Brain pericyte (primary cell): ENCODE measurements around the gene SHISAL1.
"Not testable (repeated sequence)": the region's sequence is repeated elsewhere in the genome, so short reads cannot be mapped to it uniquely, and the experiment has no call there.

Source experiments
- DNase-seq: peaks from one replicate; pipeline ENCODE4 v3.0.0-alpha.2; 2012; ENCODE audit warnings: low read depth, low spot score

SHISAL1 gene

GRCh38 chr22:44237290-44237689 lies 75.5 kb downstream of the SHISAL1 start:
- DNase-seq: no peak

DNA sequence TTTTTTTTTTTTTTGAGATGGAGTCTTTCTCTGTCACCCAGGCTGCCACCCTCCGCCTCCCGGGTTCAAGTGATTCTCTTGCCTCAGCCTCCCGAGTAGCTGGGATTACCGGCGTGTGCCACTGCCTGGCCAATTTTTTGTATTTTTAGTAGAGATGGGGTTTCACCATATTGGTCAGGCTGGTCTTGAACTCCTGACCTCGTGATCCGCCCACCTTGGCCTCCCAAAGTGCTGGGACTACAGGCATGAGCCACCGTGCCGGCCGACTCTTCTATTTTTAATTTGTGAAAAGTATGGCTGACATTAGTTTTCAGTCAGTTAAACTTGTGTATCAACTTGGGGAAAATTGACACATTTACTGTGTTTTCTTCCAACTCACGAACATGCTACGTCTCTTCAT lies 78.4 kb downstream of the SHISAL1 start:
- DNase-seq: not testable (repeated sequence)

DNA sequence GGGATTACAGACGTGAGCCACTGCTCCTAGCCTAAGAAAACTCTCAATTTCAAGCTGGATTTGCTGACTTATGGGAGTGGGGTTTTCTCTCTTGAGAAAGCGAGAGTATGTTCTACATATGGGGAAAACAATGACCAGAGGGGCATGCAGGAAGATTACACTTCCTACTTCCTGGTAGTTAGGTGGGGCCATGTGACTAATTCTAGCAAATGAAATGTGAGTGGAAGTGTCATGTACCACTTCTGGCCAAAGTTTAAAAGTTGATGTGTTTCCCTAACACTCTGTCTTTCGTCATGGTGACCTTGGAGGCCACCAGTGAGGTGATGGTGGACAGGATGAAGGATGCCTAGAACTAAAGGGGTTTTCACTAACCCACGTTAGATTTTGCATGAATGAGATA lies 81.5 kb downstream of the SHISAL1 start:
- DNase-seq: no peak

GRCh38 chr22:44229809-44230208 lies 82.9 kb downstream of the SHISAL1 start:
- no peak for DNase-seq

- DNase-seq: no peak
Observed at GRCh38 chr22:44229331-44229730, 83.4 kb downstream of the SHISAL1 start.

DNA sequence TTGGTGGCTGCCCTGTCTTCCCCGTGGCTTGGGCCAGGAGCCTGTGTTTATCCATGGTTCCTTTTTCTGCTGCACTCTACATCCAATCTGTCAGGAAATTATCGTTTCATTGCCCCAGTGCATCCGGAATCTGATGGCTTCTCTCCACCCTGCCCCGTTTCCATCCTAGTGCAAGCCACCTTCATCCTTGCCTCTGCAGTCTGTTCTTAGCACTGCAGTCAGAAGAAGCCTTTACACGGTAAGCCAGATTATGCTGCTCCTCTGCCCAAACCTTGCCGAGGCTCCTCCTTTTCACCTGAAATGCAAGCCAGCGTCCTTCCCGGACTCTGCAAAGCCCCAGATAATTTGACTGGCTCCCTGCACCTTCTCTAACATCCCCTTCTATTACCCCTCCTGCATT lies 86.9 kb downstream of the SHISAL1 start:
- no peak for DNase-seq

GRCh38 chr22:44225091-44225689 lies 87.6 kb downstream of the SHISAL1 start:
- no peak for DNase-seq

- no peak for DNase-seq
Observed at GRCh38 chr22:44224166-44224565, 88.6 kb downstream of the SHISAL1 start.

GRCh38 chr22:44221710-44222475 lies 90.9 kb downstream of the SHISAL1 start:
- no peak for DNase-seq

DNA sequence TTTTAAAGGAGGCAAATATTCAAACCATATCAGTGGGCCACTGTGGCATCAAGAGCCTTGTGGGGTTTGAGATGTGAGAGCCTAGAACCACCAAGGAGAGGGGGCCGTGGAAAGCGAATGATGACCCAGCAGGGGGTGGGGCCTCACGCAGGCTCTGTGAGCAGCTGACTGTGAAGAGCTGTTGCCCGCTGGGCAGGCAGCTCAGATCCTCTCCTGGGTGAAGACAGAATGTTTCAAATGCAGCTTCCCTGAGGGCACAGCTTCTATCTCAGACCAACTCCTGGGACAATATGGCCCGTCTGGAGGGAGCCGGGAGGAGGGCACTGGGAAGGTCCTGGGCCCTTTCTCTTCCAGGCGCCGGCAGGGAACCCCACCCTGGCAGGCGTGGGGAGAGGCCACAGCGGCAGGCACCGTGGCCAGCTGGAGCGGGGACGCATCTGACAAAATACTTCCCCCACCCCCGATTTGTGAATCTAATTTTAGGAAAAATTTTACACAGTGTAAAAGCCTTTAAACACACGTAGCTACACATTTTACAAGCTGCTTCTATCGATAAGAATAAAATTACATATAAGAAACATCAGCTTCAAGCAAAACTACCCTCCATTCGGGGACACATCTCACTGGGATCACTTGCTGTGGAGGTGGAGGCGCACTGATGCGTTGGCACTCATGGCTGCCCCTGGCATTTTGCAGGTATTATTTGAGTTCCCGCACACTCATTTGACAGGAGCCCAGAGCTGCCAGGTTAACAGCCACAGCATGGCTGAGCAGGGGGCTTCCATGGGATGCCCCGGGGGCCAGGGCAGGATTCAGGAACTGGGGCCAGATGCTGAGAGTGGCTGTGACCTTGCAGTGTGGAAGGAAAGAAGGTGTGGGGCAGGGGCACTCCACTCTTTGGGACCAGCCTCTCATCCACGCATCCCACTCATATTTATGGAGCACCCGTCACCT lies 91.7 kb downstream of the SHISAL1 start:
- DNase-seq: no peak

DNA sequence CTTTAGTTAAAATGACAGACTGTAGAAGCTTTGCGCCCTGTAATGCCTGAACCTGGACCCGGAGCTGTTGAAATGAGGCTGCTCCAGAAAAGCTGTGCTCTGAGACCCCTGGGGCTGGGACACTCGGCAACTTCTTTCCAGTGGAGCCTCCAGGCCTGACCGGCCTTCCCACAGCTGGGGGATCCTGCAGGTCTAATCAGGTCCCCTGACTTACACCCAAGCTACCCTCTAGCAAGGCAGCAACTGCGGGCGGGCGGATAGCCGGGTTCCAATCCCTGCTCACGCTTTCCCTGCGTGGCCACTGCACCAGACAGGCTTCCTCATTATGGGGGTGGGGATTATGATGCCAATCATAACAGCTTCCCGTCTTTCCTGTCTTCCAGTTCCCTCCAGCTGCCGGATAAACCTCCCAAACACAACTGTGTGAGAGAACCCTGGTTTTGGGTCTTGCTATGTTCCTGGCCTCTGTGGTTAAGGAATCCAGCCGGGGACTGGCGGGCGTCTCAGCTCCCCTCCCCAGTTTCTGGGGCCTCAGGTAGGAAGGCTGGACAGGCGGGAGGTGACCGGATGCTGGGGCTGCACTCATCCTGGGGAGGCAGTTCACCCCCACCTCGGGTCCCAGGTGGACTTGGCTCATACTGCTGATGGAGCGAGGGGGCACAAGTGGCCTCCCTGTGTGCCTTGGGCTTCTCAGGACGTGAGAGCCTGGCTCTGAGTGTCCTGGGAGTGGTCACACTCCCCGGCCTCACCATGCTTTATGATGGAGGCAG lies 93.5 kb downstream of the SHISAL1 start:
- no peak for DNase-seq

DNA sequence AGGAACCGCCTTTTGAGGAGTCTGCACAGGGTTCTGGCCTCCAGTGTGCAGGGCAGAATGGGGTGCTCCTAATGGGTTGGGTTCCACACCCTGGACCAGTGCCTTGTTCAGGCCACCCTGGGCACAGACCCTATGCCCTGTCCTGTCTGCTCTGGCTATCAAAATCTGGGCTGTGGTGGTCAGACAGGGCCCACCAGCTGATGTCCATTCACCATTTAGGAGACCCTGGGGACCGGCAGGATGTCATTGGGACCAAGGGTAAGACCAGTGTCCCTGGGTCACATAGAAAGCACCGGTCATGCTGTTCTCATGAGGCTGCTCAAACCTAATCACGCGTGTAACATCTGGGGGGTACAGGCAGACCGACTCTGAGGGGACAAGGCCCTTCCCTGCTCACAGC lies 94.7 kb downstream of the SHISAL1 start:
- no peak for DNase-seq

DNA sequence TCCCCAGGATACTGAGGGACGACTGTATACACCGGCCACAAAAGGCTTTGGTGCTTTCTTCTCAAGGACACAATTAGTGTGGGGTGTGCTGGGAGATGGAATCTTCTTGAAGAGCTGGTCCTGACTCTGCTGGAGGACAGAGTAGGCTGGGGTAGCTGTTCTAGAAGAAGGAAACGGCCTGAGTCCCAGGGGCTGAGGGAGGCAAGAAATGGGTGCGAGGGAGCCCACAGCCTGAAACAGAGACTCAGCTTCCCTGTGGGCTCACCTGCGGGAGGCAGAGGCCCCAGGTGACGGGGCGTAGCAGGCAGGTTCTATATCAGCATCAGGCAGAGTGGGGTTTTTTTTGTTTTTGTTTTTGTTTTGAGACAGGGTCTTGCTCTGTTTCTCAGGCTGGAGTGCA lies 95.4 kb downstream of the SHISAL1 start:
- DNase-seq: no peak

DNA sequence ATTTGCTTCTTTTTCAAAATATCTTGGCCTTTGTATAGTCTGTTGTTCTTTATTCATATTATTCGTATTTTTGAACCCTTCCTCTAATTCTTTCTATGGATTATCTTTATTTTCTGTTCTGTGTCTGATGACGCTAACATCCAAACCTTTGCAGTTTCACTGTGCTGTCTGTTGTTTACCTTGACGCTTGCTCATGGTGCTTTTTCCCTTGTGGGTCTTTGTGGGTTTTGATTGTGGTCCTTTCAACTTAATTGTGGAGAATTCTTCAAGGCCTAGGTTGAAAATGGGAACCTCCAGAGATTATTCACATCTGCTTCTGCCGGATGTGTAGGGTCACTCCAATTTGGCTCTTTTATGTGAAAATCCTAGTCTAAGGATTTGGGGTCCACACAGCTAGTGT lies 97.5 kb downstream of the SHISAL1 start:
- no peak for DNase-seq

DNA sequence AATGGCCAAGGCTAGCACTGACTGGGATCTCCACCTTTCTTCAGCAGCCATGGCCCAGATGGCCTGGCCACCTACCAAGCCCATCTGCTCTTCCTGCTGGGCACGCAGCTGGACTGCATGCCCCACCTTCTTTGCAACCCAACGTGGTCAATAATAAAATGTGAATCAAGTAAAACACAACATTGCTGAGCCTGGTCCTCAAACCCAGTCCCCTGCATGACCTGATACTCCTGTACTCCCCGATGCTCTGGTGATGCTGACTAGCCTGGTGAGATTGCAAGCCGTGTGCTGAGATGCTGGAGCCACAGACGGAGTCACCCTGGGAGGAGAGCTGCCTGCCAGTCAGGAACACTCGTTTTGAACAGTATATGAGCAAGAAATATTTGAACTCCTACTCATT lies 98.0 kb downstream of the SHISAL1 start:
- no peak for DNase-seq

DNA sequence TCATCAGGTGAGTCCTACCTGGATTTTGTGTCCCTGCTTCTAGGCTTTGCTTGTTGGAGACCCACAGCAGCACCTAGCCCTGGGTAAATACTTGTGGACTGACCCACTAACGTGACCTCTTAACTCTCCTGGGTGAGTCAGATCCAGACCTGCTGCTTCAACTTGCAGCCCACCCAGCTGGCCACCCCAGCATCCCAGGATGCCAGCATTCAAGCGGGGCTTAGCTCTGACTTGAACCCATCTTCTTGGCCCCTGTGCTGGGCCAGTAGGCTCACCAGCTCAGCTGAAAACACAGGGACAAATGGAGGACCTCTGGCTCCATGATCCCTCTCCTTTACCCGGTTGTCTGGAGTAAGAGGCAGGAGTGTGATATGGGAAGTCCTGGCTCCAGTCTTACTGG lies 98.6 kb downstream of the SHISAL1 start:
- no peak for DNase-seq

- no peak for DNase-seq
Observed at GRCh38 chr22:44213489-44214043, 99.2 kb downstream of the SHISAL1 start.

- DNase-seq: no peak
Observed at GRCh38 chr22:44212936-44213335, 99.8 kb downstream of the SHISAL1 start.

DNA sequence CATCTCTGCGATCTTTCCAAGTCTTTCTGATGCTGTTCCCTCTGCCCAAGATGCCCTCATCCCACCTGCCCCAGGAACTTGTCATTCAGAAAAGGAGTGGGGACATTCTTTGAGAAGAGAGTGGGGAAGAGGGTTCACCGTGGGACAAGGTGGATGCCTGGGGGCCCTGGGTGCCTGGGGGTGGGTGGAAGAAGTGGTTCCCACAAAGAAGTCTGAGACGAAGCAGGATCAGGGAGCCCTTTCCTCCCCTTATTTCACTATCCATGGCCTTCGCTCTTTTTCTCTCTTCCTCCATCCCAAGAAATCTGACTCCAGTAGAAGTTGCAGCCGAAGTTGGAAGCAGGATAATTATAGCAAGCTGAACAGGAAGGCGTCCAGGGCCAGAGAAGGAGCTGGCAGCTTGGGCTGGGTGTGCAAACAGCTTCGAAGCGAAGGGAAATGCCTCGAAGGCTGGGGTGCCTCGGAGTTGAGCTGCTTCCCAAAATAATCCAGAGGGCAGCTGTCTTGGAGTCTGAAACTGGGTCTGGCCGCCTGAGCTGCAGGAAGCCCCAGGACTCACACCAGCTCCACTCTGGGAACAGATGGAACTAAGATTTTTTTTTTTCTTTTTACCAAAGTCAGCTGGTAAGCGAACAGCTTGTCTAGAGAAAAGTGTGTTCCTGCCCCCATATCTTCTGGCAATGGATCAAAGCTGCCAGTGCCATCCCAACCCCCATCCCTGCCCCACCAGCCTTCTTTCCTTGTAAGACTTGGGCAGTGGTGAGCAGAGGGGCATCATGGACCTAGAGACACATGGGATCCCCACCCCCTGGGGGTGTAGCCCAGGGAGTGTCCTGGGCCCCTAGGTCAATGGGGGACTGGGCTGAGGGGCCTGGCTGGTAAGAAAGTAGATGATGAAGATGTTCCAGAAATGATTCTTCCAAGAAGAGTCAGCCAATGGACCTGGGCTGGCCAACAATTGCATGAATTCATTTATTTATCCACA lies 100.5 kb downstream of the SHISAL1 start:
- DNase-seq: no peak
